Stimulated activated CD8-positive, alpha-beta memory T cell treated with anti-CD3 and anti-CD28 coated beads, Interleukin-12 subunit alpha, Interleukin-12 subunit beta, amount 100 ng/mL, for 1 hour (primary cell): ENCODE results near the gene SIGLEC7.

Experiments
- DNase-seq: peaks from one replicate; pipeline ENCODE4 v3.0.0-alpha.2; 2020; ENCODE audit warnings: low read depth

Gene SIGLEC7

DNA sequence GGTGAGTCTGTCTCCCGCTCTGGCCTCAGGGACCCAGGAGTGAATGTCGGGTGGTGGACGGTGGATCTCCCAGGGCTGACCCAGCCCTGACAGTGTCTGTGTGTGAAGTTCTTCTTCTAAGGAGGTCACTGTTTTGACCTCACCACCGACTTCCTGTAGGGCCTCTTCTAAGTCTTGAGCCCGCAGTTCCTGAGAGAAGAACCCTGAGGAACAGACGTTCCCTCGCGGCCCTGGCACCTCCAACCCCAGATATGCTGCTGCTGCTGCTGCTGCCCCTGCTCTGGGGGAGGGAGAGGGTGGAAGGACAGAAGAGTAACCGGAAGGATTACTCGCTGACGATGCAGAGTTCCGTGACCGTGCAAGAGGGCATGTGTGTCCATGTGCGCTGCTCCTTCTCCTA, at the start of gene SIGLEC7:
TSS of gene SIGLEC7 (plus strand) at position 183 of the 400 bp plus-strand sequence. CDS start at position 252, 69 bp downstream.
- DNase-seq: no peak

- DNase-seq: no peak
Observed at GRCh38 chr19:51093101-51093500, 49.0 kb upstream of the SIGLEC7 start.

GRCh38 chr19:51093510-51094345, 48.4 kb upstream of the SIGLEC7 start:
- DNase-seq: no peak

DNA sequence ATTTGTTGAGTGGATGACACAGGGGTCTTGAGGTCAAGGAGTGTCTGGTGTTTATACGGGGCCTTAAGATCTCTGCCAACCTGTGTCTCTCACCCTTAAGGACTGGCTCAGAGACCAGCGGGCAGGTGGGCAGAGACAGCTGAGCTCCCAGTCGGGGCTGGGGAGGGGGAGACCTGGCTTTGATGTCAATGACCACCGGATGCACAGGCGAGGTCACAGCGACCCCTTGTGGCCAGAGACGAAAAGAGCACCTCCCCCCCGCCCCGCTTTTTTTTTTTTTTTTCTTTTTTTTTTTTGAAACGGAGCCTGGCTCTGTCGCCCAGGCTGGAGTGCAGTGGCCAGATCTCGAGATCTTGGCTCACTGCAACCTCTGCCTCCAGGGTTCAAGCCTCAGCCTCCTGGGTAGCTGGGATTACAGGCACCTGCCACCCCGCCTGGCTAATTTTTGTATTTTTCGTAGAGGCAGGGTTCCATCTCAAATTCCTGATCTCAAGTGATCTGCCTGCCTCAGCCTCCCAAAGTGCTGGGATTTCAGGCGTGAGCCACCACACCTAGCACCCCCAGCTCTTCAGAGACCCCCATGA, 47.3 kb upstream of the SIGLEC7 start:
- no peak for DNase-seq

DNA sequence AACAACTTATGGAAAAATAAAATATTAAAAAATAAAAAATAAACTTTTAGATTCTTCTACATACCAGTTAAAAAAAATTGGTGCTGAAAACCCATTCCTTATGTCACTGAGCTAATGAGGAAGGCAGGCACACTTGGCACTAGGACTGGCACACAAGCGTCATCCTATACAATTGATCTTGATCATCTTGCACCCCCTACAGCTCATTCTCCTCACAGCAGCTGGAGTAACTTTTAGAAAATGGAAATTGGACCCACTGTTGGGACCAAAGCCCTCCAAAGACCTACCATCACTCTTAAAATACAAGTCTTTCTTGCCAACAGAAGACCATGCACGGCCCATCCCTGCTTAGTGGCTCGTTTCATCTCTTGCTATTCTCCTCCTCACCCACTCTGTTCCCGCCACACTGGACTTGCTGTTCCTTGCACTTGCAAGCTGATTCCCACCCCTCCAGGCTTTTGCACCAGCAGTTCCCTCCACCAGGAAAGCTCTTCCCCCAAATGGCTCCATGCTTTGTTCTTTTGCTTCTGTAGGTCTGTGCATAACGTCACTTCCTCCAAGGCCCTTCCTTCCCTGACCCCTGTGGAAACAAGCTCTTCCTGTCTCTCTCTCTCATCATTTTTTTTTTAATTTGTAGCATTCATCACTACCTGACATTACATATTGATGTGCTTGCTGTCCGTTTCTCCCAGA, 45.5 kb upstream of the SIGLEC7 start:
- DNase-seq: no peak

GRCh38 chr19:51097166-51097738, 44.8 kb upstream of the SIGLEC7 start:
- DNase-seq: peak; percentile 53

DNA sequence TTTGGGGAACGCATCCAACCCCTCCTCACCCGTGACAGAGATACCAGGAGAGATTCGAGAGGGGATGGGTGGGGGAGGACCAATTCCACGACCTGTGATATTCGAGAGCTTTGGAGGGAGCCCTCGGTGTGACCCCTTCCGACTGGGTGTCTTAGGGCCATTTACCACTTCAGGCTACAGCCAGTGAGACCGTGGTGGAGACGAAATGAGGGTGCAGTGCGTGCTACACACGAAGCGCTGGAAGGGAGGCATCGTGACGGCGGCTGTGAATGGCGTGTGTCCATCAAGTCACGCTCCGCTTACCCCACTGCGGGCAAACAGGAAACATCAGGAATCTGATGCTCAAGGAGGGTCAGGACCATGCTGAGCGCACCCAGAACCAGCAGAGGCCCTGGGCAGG, 44.3 kb upstream of the SIGLEC7 start:
- no peak for DNase-seq

DNA sequence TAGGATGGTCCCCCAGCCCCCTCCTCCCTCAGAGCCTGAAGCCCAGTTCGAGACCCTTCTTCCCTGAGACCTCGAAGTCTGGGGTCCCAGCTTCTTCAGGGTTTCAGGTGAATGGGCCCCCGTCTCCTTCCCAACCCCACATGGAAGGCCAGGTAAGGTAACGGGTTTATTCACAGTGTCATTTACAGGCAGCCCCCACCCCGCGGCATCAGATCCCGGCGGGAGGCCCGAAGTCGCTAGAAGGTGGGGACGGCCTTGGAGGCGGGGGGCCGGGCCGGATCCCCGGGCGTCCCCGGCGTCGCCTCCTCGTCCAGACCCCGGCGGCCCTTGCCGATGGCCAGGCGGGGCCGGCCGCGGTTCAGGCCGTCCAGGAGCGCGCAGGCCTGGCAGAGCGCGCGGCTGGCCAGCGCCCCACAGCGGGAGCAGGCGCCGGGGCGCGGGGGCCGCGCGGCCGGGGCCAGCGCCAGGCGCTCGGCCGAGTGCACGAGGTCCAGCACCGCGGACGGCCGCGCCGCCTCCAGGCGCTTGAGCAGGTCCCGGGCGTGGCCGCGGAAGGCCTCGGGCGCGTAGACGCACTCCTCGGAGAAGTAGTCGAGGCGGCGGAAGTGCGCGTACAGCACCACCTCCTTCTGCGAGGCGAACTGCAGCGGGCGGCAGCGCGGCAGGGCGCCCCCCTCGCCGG, 43.6 kb upstream of the SIGLEC7 start:
- no peak for DNase-seq

GRCh38 chr19:51099047-51099382, 43.1 kb upstream of the SIGLEC7 start:
- DNase-seq: no peak

GRCh38 chr19:51100601-51101000, 41.5 kb upstream of the SIGLEC7 start:
- DNase-seq: no peak

GRCh38 chr19:51101171-51101865, 40.8 kb upstream of the SIGLEC7 start:
- DNase-seq: no peak

DNA sequence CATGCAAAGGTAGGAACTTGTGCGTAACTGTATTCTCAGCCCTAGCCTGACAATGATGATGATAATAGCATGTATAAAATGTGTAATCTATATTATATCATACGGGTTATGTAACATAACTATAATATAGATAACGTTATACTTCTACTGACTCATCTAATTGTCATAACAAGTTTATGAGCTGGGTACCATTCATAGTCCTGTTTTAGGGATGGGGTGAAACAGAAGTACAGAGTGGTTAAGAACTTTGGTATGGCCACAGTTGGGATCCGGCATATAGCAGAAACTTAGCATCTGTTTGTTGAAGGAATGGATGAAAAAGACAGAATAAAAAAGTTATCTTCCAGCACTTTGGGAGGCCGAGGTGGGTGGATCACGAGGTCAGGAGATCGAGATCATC, 39.1 kb upstream of the SIGLEC7 start:
- no peak for DNase-seq

GRCh38 chr19:51103926-51104341, 38.2 kb upstream of the SIGLEC7 start:
- no peak for DNase-seq

DNA sequence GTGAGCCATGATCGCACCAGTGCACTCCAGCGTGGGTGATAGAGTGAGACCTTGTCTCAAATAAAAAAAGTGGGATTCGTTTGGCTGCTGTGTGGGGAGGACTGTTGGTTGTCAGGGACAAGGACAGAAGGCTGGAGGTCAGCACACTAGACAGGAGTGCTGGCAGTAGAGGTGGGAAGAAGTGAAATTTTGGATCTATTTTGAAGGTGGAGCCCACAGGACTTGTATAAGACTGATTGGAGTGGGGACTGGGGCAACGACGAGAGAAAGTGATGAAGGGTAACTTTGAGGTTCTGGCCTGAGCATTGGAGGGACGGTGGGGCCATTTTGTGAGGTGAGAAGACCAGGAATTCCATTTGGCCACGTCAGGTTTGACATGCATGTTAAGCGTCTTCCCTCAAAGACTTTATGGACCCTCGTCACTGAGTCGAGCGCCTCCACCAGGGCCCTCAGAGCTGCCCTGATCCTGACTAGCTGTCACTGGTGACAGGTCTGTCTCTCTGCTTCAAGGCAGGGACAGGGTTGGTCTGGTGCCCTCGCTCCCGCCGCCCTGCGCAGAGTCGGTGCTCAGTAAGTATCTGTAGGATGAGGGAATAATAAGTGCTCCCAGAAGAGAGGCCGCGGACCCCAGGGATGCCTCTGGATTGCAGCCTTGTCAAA, 34.6 kb upstream of the SIGLEC7 start:
- DNase-seq: no peak

- peak; percentile 96 for DNase-seq
Observed at GRCh38 chr19:51108066-51108804, 33.9 kb upstream of the SIGLEC7 start, which contains the start of gene CTU1. Gene CTU1, minus strand, starts transcription at chr19:51108409. Its CDS starts 3,840 bp downstream, at chr19:51104569.

DNA sequence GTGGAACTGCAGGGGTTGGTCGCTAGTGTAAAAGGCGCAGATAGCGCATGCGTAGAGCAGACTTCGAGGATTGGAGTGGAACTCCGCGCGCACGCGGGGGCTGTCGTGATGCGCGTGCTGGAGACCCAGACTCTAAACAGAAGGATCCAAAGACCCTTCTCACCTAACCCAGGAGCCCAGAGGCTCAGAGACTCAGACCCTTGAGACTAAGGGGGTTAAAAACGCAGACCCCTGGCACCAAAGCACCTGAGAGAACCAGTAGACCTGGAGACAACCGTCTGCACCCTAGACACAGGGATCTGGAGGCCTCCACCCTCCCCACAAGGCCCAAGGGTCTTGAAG, 33.3 kb upstream of the SIGLEC7 start:
- no peak for DNase-seq

GRCh38 chr19:51110666-51110971, 31.5 kb upstream of the SIGLEC7 start:
- no peak for DNase-seq

DNA sequence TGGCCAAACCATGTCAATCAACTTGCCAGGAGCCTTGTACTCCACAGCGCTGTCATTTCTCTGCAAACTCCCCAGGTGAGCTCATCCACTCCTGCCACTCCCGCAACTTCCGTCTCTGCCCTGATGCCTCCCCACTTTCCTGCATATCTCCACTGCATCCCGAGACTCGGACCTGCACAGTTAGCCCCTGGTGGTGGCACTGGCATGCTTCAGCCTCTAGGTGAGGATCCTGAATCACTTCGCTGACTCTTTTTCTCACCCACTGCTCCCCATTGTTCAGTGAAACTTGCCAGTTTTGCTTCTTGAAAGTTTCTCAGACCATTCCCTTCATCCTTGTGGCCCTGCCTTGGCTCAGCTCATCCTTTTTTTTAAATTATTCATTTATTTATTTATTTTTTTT, 30.5 kb upstream of the SIGLEC7 start:
- no peak for DNase-seq

DNA sequence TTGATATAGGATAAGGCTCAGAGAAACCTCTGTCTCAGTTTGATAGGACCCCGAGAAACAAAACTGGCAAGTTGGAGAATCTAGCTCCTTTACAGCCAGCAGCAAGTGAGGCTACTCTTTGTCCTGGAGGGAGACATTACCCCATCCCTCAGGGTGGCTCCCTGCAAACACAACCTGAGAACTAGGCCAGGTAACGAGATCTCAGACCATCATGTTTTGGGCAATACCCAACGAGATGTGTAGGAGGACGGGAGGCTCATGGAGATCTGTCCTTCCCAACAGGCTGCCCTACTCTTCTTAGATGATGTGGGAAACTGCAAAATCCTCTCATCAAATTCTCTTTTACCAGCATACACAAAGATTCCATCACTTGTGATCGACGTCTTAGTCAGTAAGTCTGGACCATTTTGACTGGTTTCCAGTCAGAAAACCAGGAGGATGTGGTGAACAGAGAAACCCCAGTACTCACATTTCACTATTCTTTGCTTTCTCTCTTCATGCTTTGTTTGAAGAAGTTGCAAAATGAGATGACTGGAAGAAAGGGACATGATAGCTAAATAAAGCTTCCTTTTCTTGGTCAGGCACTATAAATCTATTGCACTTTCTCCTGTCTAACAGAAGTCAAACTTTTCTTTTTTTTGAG, 27.9 kb upstream of the SIGLEC7 start:
- no peak for DNase-seq

GRCh38 chr19:51116736-51117286, 25.3 kb upstream of the SIGLEC7 start:
- DNase-seq: no peak
